NB4 (cell line): ENCODE results near the gene SOX8.

Source experiments
- MYC ChIP-seq: IDR thresholded peaks from 2 replicates; pipeline ENCODE4 v1.6.1; 2011; ENCODE audit warnings: low read depth, low read length
- POLR2A ChIP-seq: IDR thresholded peaks from 2 replicates; pipeline ENCODE4 v1.6.1; 2011; ENCODE audit warnings: mild to moderate bottlenecking; ENCODE audit not compliant: insufficient read length; ENCODE audit errors: extremely low read depth
- TF ChIP-seq, protein P1 (sequence below): IDR thresholded peaks from one replicate; pipeline ENCODE4 v1.5.1; 2012; ENCODE audit warnings: low read depth, low read length

DNA sequence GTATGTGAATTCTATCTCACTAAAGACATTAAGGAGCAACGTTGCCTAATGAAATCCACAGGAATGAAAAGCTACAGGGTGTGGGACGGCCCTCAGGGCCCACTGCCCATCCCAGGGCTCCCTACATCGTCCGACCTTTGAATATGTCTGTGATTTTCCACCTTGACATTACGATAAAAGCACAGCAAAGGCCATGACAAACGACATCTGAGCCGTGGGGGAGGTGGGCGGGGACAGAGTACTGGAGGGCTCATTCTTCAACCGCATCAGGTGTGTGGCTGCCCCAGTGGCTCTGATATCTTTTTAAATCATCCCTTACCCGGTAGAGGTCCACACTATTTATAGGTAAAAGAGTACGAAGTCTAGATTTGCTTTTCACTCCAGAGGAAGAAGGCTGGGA is 45.9 kb upstream of the SOX8 start:
- TF ChIP-seq, protein P1, sequence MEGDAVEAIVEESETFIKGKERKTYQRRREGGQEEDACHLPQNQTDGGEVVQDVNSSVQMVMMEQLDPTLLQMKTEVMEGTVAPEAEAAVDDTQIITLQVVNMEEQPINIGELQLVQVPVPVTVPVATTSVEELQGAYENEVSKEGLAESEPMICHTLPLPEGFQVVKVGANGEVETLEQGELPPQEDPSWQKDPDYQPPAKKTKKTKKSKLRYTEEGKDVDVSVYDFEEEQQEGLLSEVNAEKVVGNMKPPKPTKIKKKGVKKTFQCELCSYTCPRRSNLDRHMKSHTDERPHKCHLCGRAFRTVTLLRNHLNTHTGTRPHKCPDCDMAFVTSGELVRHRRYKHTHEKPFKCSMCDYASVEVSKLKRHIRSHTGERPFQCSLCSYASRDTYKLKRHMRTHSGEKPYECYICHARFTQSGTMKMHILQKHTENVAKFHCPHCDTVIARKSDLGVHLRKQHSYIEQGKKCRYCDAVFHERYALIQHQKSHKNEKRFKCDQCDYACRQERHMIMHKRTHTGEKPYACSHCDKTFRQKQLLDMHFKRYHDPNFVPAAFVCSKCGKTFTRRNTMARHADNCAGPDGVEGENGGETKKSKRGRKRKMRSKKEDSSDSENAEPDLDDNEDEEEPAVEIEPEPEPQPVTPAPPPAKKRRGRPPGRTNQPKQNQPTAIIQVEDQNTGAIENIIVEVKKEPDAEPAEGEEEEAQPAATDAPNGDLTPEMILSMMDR = no peak
- TF ChIP-seq POLR2A (no peak), MYC (no peak)
